ENCODE results near the gene GPRIN2.

Gene GPRIN2

GRCh38 chr10:46565591-46566332 lies 9.3 kb upstream of the GPRIN2 start:
- DNase-seq: peak; percentile 5

GRCh38 chr10:46560952-46561351 lies 4.5 kb upstream of the GPRIN2 start:
- no peak for DNase-seq

DNA sequence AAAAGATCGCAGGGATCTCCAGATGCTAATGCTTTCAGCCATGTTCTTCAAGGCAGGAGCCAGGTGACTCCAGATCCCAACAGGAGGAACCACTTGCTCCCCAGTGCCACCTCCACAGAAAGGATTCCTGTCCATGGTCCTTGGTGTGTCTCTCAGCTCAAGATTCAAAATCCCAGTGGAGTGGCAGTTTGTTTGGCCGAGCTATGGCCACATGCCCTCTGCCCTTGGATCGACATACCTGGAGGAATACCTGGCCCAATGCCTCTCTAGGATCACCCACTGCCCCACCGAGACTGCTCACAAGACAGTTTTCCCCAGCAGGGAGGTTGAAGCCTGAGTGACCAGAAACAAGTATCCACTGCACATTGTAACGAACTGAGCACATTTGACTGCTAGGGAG lies 3.9 kb upstream of the GPRIN2 start:
- no peak for DNase-seq

DNA sequence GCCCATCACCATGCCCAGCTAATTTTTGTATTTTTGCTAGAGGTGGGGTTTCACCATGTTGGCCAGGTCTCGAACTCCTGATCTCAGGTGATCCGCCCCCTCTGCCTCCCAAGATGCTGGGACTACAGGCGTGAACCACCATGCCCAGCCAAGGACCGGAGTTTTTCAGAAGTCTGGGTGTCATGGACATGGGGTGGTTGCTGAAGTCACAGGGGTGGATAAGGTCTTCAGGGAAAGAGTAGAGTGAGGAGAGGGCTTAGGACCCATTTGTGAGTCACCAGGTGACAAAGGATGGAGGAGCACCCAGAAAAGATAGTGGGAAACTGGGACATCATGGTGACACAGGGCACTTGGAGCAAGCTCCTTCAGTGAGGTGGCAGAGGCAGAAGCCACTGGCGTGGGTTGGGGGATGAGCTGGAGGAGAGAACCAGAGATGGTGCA lies 2.8 kb upstream of the GPRIN2 start:
- DNase-seq: no peak

GRCh38 chr10:46558392-46559185 lies 2.1 kb upstream of the GPRIN2 start:
- DNase-seq: no peak

- DNase-seq: no peak
Observed at GRCh38 chr10:46558122-46558391, 1.6 kb upstream of the GPRIN2 start.

DNA sequence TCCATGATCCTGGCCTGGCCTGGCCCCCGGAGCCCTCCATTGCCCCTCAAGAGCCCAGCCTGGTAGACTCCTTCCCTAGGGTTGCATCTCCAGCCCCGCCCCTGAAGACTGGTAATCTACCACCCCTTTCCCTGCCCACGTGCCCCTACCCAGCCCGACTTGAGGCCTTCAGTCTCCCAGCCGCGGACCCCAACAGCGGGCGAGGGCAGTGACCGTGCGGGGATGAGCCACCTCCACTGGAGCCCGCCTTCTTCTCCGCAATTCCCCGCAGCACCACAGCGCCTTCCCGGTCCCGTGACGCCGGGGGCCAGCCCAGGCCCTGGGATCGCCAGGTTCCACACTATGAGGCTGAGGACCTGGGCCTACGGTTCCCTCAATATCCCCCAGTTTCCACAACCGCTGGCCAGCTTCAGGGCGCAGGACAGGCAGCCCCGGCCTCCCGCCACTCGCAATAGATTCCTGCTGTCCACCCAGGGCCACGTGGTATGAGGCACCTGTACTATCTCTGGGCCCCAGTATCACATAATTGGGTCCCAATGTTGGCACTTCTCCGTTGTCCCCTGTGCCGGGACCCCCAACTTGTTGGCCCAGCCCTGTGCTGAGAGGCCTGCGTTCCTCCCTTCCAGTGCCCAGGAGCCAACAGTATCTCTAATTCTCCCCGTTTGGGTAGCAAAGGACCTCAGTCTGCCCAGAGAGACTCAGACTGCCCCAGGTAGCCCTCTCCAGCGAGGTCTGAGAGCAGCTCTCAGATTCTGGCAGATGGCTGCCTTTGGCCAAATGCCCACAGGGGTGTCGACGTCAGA lies 1.1 kb upstream of the GPRIN2 start:
- DNase-seq: no peak

GRCh38 chr10:46555713-46556514 lies 544 bp downstream of the GPRIN2 start:
- no peak for DNase-seq

- DNase-seq: no peak
Observed at GRCh38 chr10:46555366-46555712, 1.1 kb downstream of the GPRIN2 start.

DNA sequence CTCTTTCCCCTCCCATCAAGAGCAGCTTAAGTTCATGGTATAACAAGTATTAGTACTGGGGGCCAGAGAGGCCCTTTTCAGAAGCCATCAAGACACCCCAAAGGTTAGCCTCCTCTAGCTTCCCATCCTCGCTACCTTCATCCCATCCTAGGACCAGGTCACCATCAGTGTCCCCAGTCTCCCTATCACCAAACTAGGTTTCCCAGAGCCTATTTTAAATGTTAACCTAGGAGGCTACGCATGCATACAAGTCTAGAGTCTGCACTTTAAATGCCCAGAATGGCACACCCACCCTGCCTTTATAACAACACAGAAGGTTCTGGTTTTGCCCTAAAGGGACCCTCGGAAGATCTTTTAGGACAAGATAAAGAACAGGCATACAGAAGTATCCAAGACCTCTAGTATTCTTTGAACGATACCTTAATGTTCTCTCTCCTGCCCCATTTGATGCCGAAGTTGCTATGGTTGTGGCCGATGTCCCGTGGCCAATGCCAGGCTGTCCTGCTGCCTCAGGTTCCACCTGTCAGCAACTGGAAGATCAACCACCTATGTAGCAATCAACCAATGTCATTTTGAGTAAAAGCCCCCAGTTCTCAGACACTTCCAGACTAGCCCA lies 2.2 kb downstream of the GPRIN2 start:
- no peak for DNase-seq

DNA sequence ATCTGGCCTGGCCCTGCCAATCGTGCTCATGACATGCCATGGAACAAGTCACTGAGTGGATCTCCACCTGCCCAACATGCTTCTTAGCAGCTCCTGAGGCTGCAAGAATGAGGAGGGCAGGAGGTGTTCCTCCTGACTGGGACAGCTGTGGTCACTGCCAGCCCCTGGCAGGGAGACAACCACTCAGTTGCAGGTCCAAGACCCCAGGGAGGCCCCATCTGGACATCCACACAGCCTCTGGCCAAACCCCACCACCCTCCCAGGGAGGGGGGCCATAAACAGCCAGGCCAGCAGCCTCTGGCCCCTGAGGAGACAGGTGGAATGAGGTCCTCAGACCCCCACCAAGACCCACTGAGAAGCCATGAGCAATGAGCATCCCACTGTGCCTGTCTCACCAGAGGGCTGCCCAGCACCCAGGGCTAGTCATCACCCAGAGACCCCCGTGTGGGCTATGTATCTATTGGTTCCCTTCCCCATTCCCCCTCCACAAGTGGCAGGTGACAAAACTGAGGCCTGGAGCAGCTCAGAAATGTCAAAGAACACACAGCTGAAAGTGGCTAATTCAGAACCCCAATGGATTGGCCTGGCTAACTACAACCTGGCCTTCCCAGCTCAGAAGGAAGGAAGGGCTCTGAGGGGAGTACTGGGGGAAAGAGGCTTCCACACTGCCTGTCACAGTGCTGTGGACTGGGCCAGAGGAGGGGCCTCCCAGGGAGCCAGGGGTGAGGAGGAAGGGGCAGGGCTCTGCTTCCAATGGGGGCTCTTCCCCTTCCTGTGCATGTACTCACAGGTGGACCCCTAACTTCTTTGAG lies 3.0 kb downstream of the GPRIN2 start:
- no peak for DNase-seq

- no peak for DNase-seq
Observed at GRCh38 chr10:46552526-46553237, 3.8 kb downstream of the GPRIN2 start.

GRCh38 chr10:46551701-46552525 lies 4.5 kb downstream of the GPRIN2 start:
- no peak for DNase-seq

DNA sequence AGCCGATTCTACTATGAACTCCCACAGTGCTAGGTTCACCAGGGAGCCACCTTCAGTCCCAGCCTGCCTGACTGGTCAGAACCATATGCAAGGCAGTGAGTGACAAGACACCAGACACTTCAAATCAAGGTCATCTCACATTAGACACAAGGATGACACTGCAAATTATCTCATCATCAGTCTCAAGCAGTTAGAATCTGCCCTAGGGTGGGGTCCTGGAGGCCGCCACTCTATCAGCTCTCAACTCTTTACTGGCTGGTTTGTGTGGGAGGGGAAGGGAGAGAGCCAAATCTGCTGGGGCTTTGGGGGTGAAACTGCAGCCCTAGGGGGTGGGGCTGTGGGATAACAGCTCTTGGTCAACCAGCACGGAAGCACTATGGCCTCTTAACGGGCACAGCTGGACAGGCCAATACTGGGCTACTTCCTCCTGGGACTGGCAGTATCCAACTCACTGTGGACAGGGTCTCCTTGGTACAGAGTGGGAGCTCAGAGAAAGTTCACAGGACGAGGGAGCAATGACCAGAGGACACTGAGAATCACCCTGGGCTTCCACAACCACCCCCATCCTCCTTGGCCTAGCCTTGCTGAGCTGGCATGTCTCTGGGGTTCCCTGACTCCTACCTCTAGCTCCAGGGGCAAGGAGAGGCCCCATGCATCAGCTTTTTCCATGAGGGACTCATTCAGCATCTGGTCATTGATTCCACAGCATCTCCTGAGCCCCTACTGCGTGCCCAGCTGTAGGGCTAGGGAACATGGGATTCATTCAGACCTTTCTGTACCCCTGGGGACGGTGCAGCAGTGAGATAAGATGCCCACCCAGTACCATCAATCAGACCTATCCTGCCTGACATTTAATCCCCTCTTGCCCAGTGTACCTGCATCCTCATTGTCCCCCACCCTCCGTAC lies 5.4 kb downstream of the GPRIN2 start:
- no peak for DNase-seq

DNA sequence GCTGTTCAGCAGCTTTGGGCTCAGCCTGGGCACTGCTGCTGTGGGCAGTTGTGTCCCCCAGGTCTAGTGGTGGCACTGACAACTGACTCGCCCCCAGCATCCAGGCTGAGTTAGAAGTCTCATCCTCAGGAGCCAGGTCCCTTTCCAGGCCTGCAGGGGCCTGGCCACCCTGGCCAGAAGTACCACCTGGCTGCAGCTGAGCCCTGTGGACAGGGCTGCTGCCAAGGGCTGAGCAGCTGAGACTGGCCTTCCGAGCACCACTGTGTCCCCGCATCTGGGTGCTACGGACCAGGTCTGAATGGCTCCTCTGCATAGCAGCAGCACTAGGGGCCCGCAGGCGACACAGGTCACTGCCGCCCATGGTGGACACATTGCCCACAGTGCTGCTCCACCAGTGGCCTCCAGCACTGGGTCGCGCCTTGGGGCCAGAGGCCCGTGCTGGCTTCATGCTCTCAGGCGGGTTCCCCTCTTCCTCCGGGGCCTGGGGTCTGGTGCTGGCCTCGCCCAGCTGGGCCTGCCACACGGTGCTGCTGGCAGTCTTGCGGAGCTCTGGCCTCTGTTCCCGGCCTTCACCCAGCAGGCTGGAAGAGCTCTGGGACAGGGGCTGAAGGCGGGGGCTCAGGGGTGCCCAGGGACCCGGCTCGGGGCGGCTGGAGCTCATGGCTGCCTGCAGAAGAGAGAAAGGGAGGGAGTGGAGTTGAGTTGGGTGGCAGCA lies 6.2 kb downstream of the GPRIN2 start:
- no peak for DNase-seq

DNA sequence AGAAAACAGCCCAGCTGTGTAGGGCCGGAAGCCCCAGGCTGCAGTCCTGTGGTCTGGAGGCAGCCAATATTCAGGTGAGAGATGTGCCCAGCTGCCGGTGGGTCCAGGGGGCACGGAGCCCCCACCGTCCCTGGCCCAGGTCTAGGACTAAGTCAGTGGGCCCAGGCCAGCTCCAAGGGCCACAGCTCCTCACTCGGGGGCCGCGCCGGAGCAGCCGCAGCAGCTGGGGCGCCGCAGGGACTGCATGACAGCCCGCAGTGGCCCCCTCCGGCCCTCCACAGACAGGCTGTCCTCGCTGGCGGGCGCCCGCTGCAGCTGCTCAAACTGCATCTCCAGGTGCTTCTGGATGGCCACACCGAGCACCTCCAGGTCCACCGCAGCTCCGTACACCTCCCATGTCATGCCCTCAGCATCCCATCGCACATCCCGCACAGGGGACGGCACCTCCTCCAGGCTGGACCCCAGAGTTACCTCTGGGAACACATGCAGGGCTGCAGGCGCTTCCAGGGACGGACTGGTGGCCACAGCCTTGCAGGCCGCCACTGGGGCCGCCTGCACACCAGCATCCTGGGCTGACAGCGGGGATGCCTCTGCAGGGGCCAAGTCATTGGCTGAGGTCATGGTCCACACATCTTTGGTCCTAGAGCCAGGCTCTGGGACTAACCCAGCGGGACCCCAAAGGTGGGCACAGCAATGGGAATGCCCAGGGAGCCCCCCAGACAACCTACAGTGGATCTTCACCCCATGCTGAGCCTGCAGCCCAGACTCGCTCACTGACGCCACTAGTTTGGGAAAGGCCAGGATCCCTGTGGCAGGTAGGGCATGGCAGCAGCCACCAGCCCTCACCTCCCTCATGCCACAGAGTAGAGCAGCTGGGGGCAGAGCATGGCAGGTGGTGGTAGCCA lies 7.0 kb downstream of the GPRIN2 start:
- DNase-seq: no peak

GRCh38 chr10:46548498-46549090 lies 7.9 kb downstream of the GPRIN2 start:
- DNase-seq: no peak

Measured in activated T-cell treated with anti-CD3 and anti-CD28 coated beads for 4 hours (primary cell).